GM18873 (cell line): ENCODE results near the gene SACS.
"Not testable (repeated sequence)": the region's sequence is repeated elsewhere in the genome, so short reads cannot be mapped to it uniquely, and the experiment has no call there.

ENCODE experiments used
- ATAC-seq: cut with Tn5 transposase; IDR thresholded peaks from one replicate; pipeline ENCODE4 v1.9.1; 2021; ENCODE audit warnings: mild to moderate bottlenecking, moderate library complexity, moderate number of reproducible peaks; ENCODE audit not compliant: unreplicated experiment, low FRiP score

The SACS gene

DNA sequence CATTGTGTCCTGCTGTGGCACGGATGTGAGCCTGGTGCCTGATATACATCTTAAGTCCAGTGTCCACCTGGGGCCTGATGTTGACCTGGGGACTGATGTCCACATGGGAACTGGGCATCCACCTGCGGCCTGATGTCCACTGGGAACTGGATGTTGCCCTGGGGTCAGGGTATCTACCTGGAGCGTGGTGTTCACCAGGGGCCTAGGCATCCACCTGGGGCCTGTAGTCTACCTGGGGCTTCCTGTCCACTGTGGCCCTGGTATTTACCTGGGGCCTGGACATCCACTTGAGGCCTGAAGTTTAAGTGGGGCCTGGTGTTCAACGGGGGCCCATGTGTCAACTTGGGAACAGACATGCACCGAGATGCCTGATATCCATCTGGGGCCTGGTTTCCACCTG is 11.9 kb downstream of the SACS start:
- no peak for ATAC-seq

DNA sequence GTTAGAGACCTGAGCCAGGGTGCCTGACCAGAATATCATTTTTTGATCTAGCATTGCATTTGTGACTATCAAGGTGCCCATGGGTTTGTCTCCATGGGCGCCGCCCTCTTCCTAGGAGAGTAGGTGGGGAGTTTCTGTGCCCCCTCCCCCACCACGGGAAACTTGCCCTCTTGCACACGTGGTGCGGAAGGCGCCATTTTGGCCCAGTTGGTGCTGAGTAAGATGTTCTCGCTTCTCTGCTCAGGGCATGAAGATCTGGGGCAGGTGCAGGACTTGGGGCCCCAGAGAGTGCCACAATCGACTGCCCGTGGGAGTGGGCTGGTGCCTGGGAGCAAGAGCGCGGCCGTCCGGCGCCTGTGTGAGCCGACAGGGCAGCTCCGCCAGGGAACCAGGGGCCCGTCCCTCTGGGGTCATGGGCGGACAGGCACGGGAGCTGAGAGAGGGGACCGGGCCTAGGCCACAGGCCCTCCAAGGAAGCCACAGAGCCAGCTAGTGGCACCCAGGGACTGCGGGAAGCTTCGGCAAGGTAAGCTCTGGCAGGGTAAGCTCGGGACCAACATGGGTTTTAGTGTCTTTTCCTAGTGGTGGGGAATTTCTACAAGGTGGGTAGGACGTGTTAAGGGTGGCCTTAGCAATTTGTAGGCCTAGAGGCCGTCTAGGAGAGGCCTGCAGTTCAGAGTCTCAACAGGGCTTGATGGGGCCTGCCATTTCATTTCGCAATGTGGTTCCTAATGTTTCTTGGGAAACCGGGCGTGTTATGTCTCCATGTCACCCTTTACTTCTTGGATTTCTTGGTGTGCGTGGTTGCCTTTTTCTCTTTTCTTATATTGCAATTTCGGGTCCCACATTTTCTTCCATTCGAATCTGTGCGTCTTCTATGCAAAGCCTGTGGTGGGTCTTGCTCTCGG is 14.5 kb downstream of the SACS start:
- ATAC-seq: no peak

DNA sequence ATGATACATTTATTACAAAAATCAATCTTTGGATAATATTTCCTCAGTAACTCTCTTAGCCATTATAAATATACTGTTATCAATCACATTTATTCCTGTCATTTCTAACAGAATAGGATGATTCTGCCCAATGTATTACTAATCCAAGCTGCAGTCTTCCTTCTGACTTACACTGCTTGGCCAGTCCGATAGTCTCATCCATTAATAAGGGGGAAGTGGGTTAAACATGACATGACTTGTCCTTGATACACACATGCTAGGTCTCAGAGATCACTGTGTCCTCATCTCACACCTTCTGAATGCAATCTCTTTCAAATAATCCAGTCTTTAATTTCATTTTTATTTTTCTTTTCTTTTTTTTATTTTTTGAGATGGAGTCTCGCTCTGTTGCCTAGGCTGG is 18.8 kb downstream of the SACS start:
- ATAC-seq: no peak

GRCh38 chr13:23411706-23412105 is 21.8 kb downstream of the SACS start:
- ATAC-seq: no peak

DNA sequence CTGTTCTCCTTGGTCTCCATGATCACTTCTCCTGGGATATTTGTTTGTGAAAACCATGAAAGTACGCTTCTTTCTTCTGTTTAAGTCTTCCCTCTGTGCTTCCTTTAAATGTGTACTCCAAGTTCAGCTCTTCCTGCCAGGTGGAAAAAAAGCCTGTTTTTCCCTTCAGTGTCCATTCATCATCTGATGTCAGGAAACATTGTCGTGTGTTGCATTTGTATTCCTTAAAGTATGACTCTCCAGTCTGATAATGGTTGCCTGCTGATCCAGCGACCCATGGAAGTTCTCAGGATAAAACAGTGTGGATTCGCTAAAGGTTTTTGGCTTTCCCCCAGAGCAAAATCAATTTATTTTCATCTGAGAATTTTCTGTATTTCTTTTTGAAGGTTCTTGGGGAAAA is 22.3 kb downstream of the SACS start:
- no peak for ATAC-seq

- no peak for ATAC-seq
Measured at GRCh38 chr13:23408026-23408425, 25.5 kb downstream of the SACS start.

- ATAC-seq: not testable (repeated sequence)
Measured at GRCh38 chr13:23401156-23401555, 32.3 kb downstream of the SACS start.

DNA sequence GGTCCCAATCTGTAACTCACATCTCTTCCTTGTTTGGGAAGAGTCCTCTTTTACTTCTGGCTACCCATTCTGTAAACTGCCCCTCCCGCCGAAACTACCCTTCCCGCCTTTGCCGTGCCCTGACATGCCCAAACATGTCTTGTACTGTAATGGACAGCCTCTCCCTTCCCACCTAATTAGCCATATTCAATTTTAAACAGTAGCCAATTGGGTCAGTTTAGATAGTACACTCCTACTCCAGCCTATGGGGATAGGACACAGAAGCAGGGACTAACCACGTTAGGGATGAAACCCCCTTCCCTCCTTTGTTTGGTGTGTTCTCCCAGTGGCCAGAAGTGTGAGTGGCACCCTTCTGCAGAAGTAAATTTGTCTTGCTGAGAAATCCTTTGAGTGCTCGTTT is 34.2 kb downstream of the SACS start:
- ATAC-seq: no peak

- ATAC-seq: no peak
Measured at GRCh38 chr13:23394821-23395220, 38.7 kb downstream of the SACS start.

GRCh38 chr13:23392925-23393645 is 40.4 kb downstream of the SACS start:
- ATAC-seq: no peak

DNA sequence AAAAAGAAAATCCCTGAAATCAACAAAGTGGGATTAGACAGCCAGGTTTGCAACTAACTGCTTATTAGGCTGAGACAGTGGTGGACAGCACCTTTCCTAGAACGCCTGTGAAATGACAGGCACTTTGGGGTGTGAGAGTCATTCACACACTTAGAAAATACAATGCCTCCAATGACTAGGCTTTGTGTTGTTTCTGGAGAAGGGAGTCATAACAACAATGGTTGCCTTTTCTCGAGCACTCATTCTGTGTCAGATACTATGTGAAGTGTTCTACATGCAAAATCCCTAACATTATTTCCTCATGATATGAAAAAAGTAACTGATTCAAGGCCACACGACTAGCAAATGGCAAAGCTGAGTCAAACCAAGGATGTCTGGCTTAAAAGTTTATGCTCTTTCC is 41.2 kb downstream of the SACS start:
- ATAC-seq: no peak

DNA sequence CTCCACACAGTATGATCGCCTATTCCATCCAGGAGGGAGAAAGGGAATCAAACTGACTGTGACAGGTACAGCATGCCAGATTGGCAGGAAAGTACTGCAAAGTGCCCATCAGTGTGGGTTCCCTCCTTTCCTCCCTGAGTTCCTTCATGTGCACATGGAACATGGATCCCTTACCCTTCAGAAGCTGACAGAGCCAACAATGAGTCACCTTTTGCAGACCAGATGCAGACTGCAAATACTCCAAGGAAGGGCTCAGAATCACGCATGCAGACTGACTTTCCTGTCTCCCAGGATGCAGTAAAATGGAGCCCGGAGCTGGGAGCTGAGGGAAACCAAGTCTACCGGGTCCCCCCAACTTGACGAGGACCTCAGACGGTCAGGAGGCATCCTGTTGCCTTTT is 41.8 kb downstream of the SACS start:
- ATAC-seq: no peak

DNA sequence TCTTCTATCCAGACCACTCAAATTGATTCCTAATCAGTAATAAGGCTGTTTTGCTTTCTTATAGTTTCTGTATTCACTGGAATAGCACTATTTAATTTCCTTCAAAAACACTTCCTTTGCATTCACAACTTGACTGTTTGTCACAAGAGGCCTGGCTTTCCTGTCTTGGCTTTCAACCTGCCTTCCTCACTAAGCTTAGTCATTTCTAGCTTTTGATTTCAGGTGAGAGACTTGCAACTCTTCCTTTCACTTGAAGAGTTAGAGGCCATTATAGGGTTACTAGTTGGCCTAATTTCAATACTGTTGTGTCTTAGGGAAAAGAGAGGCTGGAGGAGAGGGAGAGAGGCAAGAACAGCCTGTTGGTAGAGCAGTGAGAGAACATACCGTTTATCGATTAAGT is 47.0 kb downstream of the SACS start:
- peak; percentile 54 for ATAC-seq

DNA sequence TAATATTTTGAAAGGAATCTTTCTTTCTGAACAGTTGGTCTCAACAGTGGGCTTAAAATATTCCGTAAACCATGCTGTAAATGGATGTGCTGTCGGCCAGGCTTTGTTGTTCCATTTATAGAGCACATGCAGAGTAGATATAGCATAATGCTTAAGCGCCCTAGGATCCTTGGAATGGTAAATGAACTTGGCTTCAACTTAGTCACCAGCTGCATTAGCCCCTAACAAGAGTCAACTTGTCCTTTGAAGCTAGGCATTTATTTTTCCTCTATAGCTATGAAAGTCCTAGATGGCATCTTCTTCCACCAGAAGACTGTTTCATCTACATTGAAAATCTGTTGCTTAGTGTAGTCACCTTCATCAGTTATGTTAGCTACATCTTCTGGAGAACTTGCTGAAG is 47.6 kb downstream of the SACS start:
- no peak for ATAC-seq

DNA sequence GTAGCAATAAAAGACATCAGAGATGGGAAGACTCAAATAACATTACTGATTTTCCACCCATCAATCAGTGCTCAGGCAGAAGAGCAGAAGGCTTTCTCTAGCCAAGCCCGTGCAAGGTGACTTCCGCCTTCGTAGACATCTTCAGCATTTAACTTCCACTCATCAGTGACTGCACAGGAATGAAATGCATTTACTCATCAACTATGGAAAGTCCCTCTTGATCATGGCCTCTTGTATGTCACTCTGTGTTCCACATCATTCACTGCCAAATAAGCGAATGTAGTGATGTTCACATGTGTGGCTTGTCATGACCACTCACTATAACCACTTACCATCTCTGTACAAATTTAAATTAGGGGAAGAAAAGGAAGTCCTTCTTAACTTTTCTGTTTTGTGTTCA is 49.4 kb downstream of the SACS start:
- ATAC-seq: peak; percentile 96

GRCh38 chr13:23383151-23383550 is 50.4 kb downstream of the SACS start:
- ATAC-seq: no peak

- ATAC-seq: no peak
Measured at GRCh38 chr13:23381866-23382265, 51.6 kb downstream of the SACS start.

GRCh38 chr13:23380534-23380933 is 53.0 kb downstream of the SACS start:
- no peak for ATAC-seq

DNA sequence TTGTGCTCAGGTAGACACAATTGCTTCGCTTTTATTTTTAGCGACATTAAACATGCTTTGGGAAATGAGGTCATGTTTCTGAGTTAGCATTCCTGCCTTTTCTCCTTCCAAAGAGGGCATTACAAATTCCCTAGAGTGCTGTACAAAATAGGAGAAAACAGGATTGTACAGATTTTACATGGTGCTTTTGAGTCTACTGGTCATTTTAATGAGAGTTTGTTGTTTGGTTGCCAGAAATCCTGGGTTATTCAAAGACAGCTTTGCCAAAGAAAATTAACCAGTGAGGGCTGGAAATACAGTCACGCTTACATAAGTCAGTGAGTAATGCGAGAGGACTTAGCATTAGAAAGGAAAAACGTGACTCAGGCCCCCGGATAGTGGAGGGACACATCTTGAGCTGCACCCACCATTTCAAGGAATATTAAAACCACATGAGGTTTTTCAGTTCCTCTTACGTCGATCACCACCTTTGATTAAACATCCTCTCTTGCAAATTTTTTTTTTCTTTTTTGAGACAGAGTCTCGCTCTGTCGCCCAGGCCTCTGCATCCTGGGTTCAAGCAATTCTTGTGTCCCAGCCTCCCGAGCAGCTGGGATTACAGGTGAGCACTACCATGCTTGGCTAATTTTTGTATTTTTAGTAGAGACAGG is 55.4 kb downstream of the SACS start:
- peak; percentile 29 for ATAC-seq

DNA sequence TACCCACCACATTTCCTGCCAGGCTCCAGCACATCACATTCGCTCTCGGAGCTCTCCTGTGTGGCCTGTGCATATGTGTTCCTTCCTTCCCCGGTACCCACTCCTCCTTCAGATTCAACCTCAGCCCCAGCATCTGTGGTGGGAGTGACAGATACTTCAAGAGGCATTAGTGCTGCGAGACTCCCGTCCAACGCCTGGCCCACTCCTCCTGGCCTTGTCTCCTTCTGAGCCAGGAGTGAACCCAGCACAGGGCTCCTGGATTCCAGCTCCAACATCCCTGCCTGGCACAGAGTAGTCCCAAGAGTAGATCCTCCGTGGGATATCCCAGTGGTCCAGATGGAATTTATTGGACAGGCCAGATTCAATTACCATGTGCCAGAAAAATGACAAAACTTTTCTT is 55.9 kb downstream of the SACS start:
- no peak for ATAC-seq
